Panc1 (cell line): ENCODE measurements around the gene C22orf39.

Experiments
- CTCF ChIP-seq: fragments of 450-650 bp; IDR thresholded peaks from 2 replicates; pipeline ENCODE4 v1.5.1; 2017; ENCODE audit warnings: mild to moderate bottlenecking
- SIN3A ChIP-seq: IDR thresholded peaks from 2 replicates; pipeline ENCODE4 v1.6.1; 2012; ENCODE audit warnings: low read depth, mild to moderate bottlenecking, low read length, moderate library complexity, borderline replicate concordance; ENCODE audit not compliant: insufficient read depth

DNA sequence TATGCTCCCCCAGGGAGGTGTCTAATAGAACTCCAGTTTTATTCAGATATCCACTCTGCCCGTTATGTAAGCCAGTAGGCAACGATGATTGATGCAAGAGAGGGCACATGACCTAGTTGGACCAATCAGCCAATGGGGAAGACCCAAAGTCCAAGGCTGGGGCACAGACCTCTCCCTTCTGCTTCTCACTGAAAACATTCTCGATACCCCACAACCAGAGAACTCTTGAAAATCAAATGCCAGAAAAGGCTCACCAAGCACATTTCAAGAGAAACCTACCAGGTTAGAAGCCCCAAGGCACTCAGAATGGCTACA lies 23.4 kb downstream of the C22orf39 start:
- TF ChIP-seq SIN3A (no peak), CTCF (no peak)
